Smooth muscle cell (in vitro differentiated cells): ENCODE data around the gene STX5. TPM values are rescaled to one million over a fixed set of nuclear protein-coding genes. Genes with fewer than 3 reads are reported as not detected.

Experiments used
- DNase-seq: peaks from one replicate; lab custom pipeline; 2025; ENCODE audit not compliant: unreplicated experiment; lab: John Stamatoyannopoulos, UW
- H2AFZ ChIP-seq: fragments of 200-600 bp; sonication (generic); 2 replicates; pipeline ENCODE4 v1.6.0; 2016; ENCODE audit warnings: antibody characterized with exemption, low read depth, mild to moderate bottlenecking
- H3F3A ChIP-seq: fragments of 200-600 bp; sonication (generic); 2 replicates; pipeline ENCODE4 v1.6.0; 2017; ENCODE audit warnings: antibody characterized with exemption, low read depth
- H3K27ac ChIP-seq: fragments of 200-600 bp; sonication (generic); 2 replicates; pipeline ENCODE4 v1.5.1; 2016; ENCODE audit warnings: low read depth, mild to moderate bottlenecking
- H3K27me3 ChIP-seq: fragments of 200-600 bp; sonication (generic); 2 replicates; pipeline ENCODE4 v1.6.1; 2016; ENCODE audit warnings: low read depth, mild to moderate bottlenecking
- H3K36me3 ChIP-seq: fragments of 200-600 bp; sonication (generic); 2 replicates; pipeline ENCODE4 v1.5.1; 2016; ENCODE audit warnings: low read depth
- H3K4me1 ChIP-seq: fragments of 200-600 bp; sonication (generic); 2 replicates; pipeline ENCODE4 v1.5.1; 2016; ENCODE audit warnings: low read depth
- H3K4me2 ChIP-seq: fragments of 200-600 bp; sonication (generic); 2 replicates; pipeline ENCODE4 v1.6.0; 2016; ENCODE audit warnings: mild to moderate bottlenecking
- H3K4me3 ChIP-seq: fragments of 200-600 bp; sonication (generic); 2 replicates; pipeline ENCODE4 v1.5.1; 2016; ENCODE audit warnings: mild to moderate bottlenecking
- H3K79me2 ChIP-seq: fragments of 200-600 bp; sonication (generic); 2 replicates; pipeline ENCODE4 v1.6.0; 2016; ENCODE audit warnings: low read depth, mild to moderate bottlenecking
- H3K9ac ChIP-seq: fragments of 200-600 bp; sonication (generic); 2 replicates; pipeline ENCODE4 v1.6.0; 2016; ENCODE audit warnings: low read depth
- H3K9me3 ChIP-seq: fragments of 200-600 bp; sonication (generic); replicated peaks from 2 replicates; pipeline ENCODE4 v1.5.1; 2016; ENCODE audit warnings: low read depth
- H4K20me1 ChIP-seq: fragments of 200-600 bp; sonication (generic); 2 replicates; pipeline ENCODE4 v1.6.0; 2016; ENCODE audit warnings: low read depth
- WGBS: methylation state at CpG from one replicate; pipeline ENCODE4 v1.1.7; 2016; ENCODE audit warnings: low lambda C conversion rate; 5-methylcytosine and 5-hydroxymethylcytosine counted together
- polyA plus RNA-seq: library from polyadenylated mRNA; unstranded; fragments of >200 nt; fragmentation: Nextera tagmentation; extraction: Ambion mirVana; gene quantifications from 2 replicates; pipeline ENCODE4 v1.2.1, GENCODE V29; 2016
- total RNA-seq: library from RNA; depleted of rRNA; stranded (reverse); fragments of >200 nt; gene quantifications from 2 replicates; pipeline ENCODE4 v1.2.3, GENCODE V29; 2014
- TF ChIP-seq, protein P1 (sequence below): fragments of 200-600 bp; sonication (generic); IDR thresholded peaks from 2 replicates; pipeline ENCODE4 v1.5.1; 2017; ENCODE audit warnings: borderline replicate concordance, mild to moderate bottlenecking, antibody characterized with exemption; ENCODE audit not compliant: insufficient read depth, poor library complexity, severe bottlenecking

STX5 gene
- total and polyA plus RNA-seq, 2 experiments from 2014 or later: 44.6 to 67.9 TPM

DNA sequence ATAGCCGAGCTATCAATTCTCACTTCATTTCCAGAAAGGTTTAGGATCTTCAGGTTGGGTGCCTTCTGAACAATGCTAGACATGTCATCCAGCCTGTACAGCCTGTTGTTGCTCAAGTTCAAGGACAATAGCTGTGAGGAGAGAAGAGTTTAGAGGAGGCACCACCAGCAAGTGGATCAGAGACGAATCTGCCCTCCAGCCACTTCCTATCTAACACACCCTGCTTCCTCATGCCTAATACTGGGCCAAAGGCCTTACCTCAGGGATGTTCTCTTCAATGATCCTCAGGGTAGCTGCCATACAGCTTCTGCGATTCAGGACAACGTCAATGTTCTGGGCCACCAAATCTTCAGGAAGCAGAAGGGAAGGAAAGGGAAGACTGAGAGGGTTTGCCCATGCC, 30.8 kb downstream of the STX5 start:
- H3K27me3 ChIP-seq: no peaks in the 10 kb centered on the region
- peaks cover 32% of the 10 kb centered on the region for H4K20me1 ChIP-seq
- peaks cover 18% of the 10 kb centered on the region for H3K36me3 ChIP-seq
- H3K79me2 ChIP-seq: peaks cover 33% of the 10 kb centered on the region
- H3K27ac ChIP-seq: no peak overlapping the region
- H3F3A ChIP-seq: peaks cover 11% of the 10 kb centered on the region
- no peak overlapping the region for H3K4me2 ChIP-seq
- H3K4me3 ChIP-seq: no peak overlapping the region
- TF ChIP-seq, protein P1, sequence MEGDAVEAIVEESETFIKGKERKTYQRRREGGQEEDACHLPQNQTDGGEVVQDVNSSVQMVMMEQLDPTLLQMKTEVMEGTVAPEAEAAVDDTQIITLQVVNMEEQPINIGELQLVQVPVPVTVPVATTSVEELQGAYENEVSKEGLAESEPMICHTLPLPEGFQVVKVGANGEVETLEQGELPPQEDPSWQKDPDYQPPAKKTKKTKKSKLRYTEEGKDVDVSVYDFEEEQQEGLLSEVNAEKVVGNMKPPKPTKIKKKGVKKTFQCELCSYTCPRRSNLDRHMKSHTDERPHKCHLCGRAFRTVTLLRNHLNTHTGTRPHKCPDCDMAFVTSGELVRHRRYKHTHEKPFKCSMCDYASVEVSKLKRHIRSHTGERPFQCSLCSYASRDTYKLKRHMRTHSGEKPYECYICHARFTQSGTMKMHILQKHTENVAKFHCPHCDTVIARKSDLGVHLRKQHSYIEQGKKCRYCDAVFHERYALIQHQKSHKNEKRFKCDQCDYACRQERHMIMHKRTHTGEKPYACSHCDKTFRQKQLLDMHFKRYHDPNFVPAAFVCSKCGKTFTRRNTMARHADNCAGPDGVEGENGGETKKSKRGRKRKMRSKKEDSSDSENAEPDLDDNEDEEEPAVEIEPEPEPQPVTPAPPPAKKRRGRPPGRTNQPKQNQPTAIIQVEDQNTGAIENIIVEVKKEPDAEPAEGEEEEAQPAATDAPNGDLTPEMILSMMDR: no peak
- no peak overlapping the region for H2AFZ ChIP-seq
- DNase-seq: no peak
- H3K9ac ChIP-seq: no peak overlapping the region
- H3K9me3 ChIP-seq: no peaks in the 10 kb centered on the region
- peaks cover 10% of the 10 kb centered on the region for H3K4me1 ChIP-seq
- WGBS: 100% methylated on average over 4 of the region's 4 CpGs

DNA sequence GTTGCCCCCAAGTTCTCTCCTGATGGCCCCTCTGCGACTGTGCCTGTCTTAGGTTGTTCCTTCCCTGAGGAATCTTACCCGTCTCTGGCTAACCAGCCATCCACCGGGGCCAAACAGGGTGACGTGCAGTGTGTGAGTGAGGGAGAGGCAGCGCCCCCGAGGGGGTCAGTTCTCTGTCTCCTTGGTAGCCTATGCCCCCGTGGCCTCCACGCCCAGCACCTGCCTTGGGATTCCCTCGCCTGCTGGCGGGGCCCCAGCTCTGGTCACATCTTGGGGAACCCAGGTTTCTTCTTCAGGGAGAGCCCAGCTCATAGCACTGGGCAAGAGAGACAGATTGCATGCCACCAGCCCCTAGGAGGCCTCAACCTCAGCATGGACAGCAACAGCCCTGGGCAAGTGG, 32.4 kb downstream of the STX5 start:
- Histone ChIP-seq H3F3A (peaks cover 14% of the 10 kb centered on the region), H3K9ac (no peak overlapping the region), H3K27ac (no peak overlapping the region), H3K4me3 (no peak overlapping the region), H4K20me1 (peaks cover 26% of the 10 kb centered on the region), H3K27me3 (no peaks in the 10 kb centered on the region), H3K36me3 (peaks cover 28% of the 10 kb centered on the region), H3K4me2 (no peak overlapping the region), H3K79me2 (peaks cover 27% of the 10 kb centered on the region), H3K9me3 (no peaks in the 10 kb centered on the region), H3K4me1 (peaks cover 7% of the 10 kb centered on the region), H2AFZ (no peak overlapping the region)
- 98% methylated on average over 10 of the region's 10 CpGs for WGBS
- no peak for DNase-seq
- TF ChIP-seq, protein P1: no peak

DNA sequence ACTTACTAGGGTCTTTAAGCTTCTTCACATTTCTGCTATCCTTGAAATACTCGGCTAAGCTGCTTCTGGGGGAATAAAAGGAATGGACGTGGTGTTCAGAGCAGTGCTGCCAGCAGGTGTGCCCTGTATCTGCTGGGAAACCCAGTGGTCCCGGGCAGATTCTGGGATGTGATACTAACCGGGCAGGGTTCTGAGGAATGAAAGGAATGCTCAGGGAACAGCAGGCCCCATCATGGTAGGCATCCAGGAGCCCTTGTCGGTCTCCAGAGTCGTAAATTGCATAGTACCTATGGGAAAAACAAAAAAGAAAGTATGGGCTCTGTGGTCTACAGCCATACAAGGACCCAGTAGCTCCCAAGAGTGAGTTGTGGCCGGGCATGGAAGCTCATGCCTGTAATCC, 35.6 kb downstream of the STX5 start:
- Histone ChIP-seq H3K27ac (no peak overlapping the region), H3K4me1 (peaks cover 7% of the 10 kb centered on the region), H3F3A (peaks cover 39% of the 10 kb centered on the region), H3K36me3 (peaks cover 27% of the 10 kb centered on the region), H4K20me1 (no peaks in the 10 kb centered on the region), H3K79me2 (peaks cover 5% of the 10 kb centered on the region), H3K4me2 (no peak overlapping the region), H3K9ac (no peak overlapping the region), H3K27me3 (no peaks in the 10 kb centered on the region), H2AFZ (no peak overlapping the region), H3K4me3 (no peak overlapping the region), H3K9me3 (no peaks in the 10 kb centered on the region)
- 80% methylated on average over 7 of the region's 7 CpGs for WGBS
- TF ChIP-seq, protein P1: no peak
- no peak for DNase-seq

DNA sequence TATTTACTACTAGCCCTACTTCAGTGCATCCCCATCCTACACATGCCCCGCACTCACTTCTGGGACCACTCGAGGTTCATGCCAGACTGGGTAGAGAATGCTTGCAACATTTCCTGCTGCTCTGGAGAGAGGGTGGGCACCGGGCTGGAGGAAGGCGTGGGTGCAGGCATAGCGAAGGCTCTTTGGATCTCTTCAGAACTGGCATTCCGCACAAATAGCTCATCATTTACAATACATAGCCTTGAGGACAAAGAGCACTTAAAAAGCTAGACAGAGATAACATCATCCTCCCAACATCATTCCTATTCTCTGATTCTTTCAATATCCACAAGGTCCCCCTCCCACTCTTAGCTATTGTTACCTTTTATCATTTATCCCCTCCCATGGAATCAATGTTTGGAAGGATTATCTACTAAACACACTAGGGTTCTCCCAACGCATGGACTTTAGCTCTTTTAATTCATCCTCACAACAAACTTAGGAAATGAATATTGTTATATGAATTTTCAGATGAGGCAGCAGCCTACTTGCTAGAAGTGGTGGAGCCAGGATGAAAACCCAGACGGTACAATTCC, 37.6 kb downstream of the STX5 start:
- no peak overlapping the region for H2AFZ ChIP-seq
- no peak overlapping the region for H3K4me2 ChIP-seq
- H3F3A ChIP-seq: peaks cover 44% of the 10 kb centered on the region
- peak overlapping the region; percentile 17 for H3K27ac ChIP-seq
- peaks cover 25% of the 10 kb centered on the region for H3K79me2 ChIP-seq
- no peak overlapping the region for H3K4me3 ChIP-seq
- TF ChIP-seq, protein P1: no peak
- H4K20me1 ChIP-seq: no peaks in the 10 kb centered on the region
- peaks cover 14% of the 10 kb centered on the region for H3K4me1 ChIP-seq
- no peak for DNase-seq
- H3K9me3 ChIP-seq: no peaks in the 10 kb centered on the region
- peaks cover 19% of the 10 kb centered on the region for H3K36me3 ChIP-seq
- H3K9ac ChIP-seq: no peak overlapping the region
- no peaks in the 10 kb centered on the region for H3K27me3 ChIP-seq
- WGBS: 75% methylated on average over 8 of the region's 8 CpGs
